HG03565 (cell line): ENCODE results near the gene ZXDC.

Experiments
- ATAC-seq: cut with Tn5 transposase; IDR thresholded peaks from one replicate; pipeline ENCODE4 v1.9.1; 2021; ENCODE audit warnings: mild to moderate bottlenecking, moderate library complexity; ENCODE audit not compliant: unreplicated experiment

The ZXDC gene

DNA sequence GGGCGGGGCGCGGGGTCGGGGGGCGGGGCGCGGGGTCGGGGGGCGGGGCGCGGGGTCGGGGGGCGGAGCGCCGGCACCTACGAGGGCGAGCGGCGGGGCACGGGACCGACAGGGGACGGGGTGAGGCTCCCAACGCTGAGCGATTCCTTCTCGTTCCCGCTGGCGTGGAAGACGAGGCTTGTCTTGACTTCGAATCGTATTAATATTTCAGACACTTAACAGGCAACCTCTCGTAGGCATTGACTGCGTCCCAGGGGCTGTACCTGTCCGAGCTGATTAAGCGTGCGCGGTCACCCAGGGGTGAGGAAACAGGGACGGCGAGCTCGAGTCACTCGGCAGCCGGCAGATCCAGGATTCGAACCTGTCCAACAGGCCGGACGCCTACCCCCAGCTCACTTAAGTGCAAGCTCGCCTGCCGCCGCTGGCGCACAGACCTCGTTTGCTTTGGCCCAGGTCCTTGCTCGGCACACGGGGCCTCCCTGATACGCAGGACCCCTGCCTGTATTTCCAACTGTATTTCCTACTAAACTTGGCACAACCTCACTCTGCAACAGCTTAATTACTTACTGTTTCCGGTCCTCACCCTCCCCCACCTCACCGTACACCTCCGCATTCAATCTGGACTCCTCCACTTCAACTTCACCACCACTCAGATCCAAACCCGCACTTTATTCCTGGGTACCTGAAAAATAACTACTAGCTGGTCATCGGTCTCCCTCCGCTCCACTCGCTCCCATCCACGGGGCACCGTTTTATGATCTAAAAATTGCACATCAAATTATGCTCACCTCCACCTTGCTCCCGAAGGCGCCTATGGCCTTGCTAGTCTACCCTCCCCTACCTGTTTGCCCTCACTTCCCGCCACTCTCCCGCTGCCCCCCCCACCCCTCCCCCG, 722 bp upstream of the ZXDC start:
- no peak for ATAC-seq

DNA sequence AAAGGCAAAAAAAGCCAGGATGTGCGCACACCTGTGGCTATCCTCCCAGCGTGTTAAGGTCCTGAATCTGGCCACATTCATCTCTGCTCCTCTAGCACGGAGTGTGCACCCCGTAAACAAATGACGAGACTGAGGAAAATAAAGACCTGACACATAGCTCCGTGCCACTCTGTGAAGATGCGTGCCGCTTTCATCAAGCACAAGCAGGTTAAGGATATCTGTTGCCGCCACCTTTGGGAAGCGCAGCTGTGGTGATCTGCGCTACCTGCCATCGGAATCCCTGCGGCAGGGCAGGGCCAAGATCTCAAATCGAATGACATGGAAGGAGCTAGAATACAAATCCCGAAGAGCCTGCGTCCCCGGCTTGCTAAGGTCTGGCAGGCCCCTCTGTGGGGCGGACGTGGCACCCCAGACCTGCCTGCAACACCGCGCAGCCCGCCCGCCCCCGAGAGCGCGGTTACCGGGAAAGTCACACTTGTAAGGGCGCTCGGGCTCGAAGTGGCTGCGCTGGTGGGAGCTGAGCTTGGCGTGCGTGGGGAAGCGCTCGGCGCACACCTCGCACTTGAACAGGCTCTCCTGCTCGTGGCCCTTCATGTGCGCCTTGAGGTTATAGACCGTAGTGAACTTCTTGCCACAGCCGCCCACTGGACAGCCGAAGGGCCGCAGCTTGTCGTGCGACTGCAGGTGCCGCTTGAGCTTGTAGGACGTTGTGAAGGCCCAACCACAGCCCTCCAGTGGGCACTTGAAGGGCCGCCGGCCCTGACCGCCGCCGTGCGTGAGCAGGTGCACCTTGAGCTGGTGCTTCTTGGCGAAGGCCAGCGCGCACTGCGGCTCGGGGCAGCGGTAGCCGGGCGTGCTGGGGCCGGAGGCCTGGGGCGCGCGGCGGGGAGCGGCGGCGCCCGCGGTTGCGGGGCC, 936 bp downstream of the ZXDC start:
- peak; percentile 14 for ATAC-seq

DNA sequence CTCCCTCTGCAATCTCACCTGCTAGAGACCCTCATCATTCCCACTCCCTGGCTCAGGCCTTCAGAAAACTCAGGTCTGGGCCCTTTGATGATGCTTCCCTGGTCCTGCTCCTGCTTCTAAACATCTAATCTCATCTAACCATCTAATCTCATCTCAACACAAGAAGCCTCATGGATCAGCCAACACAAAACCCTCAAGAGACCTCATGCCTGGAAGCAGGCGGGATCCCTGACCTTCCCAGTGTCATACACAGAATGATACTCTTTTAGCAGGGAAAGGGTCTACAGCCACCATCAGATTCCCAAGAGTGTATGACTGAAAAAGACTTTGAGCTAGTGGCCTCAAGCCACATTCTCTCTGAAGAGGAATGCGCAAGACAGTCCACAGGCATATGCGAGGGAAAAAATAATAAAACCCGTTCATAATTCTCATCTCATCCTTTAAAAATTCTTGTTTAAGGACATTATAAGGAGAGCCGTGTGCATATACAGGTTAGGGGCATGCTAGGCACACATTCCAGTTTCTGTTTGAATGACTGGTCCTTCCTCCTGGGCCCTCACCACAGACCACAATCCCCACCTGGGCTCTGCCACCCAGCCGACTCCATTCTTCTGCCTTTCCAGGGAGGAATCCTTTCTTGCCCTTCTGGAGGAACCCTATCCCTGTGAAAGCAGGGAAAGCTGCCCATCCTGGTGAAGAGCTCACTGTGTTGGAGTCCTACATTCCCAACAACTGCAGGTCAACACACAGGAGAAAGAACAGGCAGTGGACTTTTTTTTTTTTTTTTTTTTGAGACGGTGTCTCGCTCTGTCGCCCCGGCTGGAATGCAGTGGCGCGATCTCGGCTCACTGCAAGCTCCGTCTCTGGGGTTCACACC, 2.2 kb downstream of the ZXDC start:
- no peak for ATAC-seq

DNA sequence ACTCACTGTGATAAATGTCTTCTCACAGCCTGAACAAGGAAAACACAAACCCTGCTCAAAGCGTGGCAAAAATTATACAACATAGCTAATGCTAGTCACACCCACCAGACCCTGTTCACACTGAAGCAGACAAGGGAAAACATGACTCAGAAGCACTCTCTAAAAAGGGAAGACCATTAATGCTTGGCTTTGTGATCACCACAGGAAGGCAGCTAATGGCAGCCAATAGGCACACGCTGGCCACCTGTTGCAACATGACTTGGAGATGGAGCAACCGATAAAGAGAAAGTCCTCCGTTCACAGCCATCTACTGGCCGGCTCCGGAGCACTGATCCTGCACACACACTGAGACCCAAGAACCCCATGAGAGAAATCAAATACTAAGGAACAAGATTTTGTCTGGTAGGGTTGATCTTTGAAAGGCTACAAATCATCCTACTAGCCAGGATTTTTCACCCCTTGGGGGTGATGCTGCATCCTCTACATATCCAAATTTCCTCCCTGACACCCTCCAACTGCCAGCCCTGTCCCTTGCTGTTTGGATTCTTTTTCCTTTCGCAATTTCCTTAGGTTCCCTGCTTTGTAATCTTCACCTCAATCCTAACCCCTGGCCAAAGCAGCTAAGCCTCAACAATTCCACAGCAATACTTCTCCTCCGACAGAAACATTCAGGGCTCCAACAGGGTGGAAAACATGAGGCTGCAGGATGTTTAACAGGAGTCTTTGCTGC, 3.2 kb downstream of the ZXDC start:
- no peak for ATAC-seq

DNA sequence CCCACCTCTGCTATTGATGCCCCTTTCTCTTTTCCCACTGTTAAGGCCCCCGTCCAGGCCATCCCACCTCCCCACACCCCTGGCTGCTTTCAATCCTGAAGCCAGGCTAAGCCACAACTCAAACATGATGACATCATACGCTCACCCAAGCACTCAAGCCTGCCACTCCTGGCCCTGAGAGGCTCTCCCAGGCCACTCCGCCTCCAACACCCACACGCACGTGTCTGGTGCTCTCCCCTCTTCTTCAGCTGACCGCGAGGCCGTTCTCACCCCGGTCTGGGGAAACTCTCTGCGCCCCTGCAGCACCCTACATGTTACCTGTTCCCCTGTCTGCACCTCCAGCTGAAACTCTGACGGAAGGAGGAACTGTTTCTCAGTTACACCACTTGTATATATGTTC, 6.2 kb downstream of the ZXDC start:
- no peak for ATAC-seq

DNA sequence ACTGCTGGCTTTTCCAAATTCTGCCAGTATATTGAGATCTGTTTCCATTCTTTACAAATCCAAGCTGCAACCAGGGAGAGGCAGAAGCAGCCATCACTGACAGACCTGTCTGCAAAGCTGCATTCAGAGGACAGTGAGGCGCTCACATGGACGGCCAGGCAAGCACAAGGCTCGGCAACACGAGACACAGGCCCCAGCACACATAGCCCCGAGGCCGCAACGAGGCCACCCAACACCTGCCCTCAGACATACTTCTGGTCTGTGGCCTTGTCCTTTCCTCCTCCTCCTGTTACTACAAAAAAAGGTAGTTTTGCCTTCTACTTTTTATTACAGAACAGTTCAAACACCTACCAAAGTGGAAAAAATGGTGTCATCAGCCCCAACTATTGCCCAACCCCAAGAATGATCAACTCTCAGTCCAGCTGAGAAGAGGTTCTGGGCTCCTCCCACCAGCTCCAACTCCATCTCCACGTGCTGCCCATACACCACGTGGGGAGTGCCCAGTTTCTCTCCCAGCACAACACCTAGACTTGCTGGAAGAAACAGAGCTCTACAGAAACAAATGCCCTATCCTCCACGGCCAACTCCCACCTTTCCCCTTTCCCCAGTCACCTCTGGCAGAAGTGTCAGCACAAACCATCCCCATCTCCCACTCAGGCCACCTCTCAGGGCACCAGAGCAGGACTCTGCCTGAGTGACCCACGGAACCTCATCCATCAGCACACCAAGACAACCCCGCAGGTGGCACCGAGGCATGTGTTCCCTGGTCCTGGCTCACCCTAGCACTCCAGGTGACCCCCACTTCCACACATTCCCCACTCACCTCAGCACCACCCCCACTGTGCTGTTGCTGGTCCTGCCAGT, 7.4 kb downstream of the ZXDC start:
- no peak for ATAC-seq

DNA sequence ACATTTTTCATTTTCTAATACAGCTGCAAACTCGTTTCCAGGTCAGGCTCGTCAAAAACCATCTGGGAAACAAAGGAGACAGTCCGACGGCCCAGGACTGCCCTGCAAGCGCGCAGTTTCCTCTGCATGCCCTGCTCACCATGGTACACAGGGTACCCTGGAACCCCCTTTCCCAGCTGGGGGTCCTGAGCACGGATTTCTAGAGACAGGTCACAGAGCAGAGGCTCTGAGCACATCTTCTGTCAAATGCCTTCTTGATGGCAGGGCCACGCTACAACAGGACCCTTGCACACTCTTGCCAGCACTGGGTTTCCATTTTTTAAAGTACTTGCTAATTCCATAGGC, 8.1 kb downstream of the ZXDC start:
- no peak for ATAC-seq

DNA sequence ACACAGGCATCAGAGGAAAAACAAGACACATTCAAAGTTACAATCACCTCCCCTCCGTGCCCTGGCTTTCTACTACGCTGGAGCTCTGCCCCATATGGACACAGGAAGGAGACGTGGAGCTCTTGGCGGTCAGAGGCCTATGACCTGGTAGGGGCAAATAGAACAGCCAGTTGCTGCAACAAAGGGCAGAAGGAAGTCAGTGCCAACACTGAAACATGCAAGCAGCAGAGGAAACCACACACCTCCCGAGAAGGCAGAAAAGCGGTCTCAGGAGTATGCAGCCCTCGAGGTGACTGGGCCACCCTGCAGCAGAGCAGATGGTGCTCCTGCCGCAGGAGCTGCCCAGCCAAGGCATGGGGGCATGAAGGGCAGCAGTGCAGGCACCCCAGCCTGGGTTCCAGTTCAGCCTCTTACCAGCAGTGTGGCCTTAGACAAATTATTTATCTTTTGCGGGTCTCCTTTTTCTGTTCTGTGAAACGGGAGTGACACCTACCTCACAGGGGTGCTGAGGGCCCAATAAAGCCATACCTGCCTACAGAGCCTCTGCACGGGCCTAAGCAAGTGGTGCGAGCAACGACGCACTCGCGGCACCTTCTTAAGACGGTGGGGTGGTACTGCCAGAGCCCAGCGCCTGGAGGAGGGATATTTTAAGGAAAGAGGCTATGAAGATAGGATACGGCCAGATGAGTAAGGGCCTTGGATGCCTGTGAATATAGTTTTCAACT, 8.6 kb downstream of the ZXDC start:
- no peak for ATAC-seq

DNA sequence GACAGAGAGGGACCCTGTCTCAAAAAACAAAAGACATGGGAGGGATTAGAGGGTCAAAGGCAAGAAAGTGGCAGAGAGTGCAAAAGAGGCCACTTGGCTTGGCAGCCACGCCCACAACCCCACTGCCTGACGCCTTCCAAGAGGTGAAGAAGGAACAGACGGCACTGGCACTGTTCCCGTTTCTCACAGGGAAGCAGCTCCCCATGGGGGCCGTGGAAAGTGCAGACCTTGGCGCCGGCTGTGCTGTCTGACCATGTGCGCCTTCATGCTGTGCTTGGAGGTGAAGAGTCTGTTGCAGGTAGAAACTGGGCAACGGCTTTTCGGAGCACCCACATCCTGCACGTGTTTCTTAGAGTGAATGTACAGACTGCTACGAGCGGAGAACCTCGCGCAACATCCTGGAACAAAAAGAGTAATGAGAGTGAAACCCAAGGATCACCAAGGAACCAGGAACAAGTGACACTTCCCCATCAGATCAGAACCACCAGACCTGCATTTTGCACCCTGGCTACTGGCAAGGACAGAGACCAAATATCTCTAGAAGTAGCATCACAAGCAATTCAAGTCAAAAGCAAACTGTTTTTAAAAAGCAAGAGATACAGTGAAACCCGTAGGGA, 9.7 kb downstream of the ZXDC start:
- no peak for ATAC-seq

DNA sequence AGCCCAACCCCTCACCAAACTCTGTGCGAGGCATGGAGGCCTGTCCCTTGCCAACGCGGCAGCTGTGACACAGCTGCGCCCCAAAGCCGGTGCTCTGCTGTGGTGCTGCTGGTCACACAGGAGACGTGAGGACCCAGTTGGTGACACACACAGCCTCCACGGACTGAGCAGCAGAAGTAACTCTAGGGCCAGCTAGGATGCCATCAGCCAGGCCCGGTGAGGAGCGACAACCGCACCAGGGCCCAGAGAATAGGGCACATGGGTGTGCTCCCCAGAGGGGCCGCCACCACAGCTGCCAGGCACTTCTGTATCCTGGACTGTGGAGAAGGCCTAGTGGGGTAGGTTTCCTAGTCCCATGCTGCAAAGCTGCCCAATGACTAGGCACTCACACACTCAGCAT, 10.7 kb downstream of the ZXDC start:
- no peak for ATAC-seq

DNA sequence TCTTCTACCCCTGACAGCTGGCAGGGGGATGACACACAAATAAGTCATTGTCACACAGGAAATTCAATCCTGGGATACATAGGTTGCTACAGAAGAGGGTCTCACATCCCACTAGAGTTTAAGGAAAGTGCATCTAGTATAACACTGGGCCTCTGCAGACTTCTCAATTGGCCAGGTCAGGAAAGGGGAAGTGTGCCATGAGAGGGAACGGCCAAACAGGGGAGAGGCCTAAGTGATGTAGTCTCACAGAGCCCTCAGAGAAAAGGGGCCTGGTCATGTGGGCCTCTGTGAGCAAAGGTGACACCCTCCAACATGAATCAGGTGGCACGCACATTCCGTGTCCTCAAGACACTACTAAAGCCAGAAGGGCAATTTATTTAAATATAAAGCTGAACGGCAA, 11.2 kb downstream of the ZXDC start:
- ATAC-seq: no peak

DNA sequence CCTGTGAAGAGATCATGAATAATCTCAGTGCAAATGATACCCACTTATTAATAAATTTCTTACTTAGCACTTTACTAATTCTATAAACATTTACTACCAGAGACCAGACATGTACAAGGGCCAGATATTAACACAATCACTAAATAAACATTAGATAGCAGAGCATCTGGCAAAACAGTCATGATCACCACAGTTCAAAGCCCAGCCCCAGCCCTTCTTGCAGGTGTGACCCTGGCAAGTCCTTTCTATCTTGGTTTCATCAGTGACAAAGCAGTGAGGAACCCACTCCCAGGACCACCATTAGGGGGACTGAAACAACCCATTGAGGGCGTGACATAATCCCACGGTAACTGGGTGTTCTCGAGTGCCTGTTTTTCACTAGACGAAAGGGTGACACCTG, 11.6 kb downstream of the ZXDC start:
- no peak for ATAC-seq

DNA sequence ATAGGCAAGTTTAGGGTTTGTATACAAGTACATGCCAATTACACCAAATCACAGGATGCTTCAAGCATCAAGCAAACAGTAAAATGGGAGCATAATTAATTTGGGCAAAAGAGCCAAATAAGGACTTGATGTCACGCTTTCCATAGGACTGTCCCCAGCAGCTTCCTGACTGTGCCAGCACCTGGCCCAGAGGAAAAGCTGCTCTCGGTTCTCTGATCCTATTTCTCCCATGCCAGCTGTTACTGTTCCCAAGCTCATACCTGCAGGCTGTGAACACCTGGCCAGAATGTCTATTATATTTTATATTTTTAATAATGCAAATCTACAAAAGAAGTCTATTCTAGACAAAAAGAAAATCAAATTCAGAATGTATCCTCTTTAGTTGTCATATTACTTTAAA, 12.2 kb downstream of the ZXDC start:
- ATAC-seq: no peak

DNA sequence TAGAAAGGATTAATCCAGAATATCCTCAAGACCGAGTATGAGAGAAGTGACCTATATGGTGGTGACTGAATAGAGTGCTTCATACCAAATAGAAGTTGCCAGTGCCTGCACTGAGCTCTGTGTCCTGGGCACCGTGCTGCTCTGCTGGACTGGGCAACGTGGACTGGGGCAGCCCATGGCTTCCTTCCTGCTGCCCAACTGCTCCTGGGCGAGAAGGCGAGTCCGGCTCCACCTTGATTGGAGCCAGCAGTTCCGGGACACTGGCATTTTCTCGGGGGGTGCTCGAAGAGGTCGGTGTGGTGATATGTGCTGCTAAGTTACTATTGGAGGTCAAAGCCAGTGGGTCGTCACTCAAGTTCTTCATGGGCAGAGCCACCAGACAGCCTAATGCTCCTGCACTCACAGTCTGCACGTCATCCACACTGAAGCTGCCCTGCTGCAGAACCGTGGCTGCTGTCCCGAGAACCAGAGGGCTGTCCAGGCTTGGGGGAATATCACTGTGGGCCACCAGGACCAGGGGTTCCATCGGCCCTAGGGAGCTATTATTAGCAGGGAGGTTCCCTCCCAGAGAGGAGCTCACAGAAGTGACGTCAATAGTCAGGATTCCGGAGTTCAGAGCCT, 14.1 kb downstream of the ZXDC start:
- no peak for ATAC-seq

DNA sequence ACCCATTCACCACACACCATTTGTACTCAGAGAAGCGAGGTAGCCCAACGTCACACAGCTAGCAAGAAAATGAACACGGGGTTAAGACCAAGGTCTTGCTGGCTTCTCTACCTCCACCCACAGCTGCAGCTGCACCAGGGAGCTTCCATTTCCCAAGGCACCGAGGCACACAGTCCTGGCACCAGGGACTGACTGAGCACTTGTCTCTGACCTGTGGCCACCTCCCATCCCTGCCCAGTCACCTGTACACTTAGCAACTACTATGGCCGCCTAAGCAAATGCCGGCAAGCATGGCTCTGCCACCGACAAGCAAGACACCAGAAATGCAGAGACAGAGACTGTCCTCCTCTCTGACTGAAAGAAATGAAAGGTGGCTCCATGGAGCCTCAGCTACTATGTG, 15.3 kb downstream of the ZXDC start:
- no peak for ATAC-seq

DNA sequence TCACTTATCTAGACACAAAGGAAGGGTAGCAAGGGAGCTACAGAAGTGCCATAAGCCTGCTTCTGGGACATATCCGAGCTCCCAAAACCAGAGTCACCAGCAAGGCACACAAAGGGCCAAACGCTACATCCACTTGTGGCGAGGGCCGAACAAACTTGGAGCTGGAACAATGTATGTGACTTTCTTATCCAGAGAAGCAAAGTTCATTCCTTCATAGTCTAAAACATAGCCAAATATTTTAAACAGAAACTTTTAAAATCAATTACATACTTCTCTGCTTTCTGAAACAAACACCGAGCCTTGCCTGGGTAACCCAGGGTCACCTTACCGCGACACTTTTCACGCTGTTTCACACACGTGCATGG, 15.9 kb downstream of the ZXDC start:
- no peak for ATAC-seq

DNA sequence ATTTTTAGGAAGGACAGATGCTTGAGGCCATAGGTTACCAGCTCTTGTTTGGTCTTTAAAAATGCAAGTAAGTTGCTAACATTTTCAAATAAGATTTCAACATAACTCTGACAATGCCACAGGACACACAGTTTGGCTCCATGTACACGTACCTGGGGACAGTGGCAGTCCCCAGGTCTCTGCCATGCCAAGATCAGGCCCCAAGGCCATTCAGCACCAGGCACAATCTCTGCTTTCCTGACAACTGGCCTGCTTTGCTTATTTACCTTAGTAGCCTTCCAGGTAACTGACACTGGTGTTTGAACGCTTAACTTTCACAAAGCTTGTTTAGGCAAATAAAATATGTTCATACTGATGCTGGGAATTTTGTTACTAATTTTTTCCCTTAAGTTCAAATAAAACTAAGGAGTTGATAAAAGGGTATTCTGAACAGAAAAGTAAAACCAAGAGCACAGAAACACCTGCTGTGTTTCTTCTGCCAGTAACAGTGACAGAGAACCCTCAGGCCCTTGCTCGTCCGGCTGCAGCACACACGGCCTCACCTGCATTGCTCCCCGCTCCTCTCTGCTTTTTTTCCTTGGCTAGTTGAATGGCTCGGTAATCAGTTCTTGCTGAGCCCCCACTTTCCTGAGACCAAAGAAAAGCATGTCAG, 16.5 kb downstream of the ZXDC start:
- no peak for ATAC-seq
